Prostate gland (tissue), 2 donors: Measurements from ENCODE around the gene STARD9. TPM values are rescaled to one million over a fixed set of nuclear protein-coding genes. Genes with fewer than 3 reads are reported as not detected.
A peak's percentile ranks its signal among the peaks of the same experiment; 100 is the strongest.

Experiments used
- DNase-seq: peaks from one replicate; pipeline ENCODE4 v3.0.0-alpha.2; 2019; ENCODE audit warnings: low spot score
- H3K27ac ChIP-seq, 2 donors: fragments of 200-600 bp; sonication (generic); 2 replicates each; pipeline ENCODE4 v1.5.1; 2017 to 2019
- H3K27me3 ChIP-seq: fragments of 200-600 bp; sonication (generic); replicated peaks from 2 replicates; pipeline ENCODE4 v1.5.1; 2019; ENCODE audit not compliant: insufficient read depth
- H3K36me3 ChIP-seq, 2 donors: fragments of 200-600 bp; sonication (generic); 1 replicate in 1 of 2; 2 replicates in 1 of 2; pipeline versions ENCODE4 v1.5.1 to v1.8.1; 2017 to 2019
- H3K4me1 ChIP-seq: fragments of 200-600 bp; sonication (generic); replicated peaks from 2 replicates; pipeline ENCODE4 v1.5.1; 2019
- H3K4me3 ChIP-seq, 2 donors: fragments of 200-600 bp; sonication (generic); 2 replicates each; pipeline ENCODE4 v1.5.1; 2017 to 2019
- H3K9me3 ChIP-seq: fragments of 200-600 bp; sonication (generic); 2 replicates; pipeline ENCODE4 v1.5.1; 2017
- CTCF ChIP-seq, 4 experiments: fragments of 200-600 bp in 2 of 4; fragments of 450-650 bp in 2 of 4; sonication (generic) in 2 of 4; IDR thresholded peaks; 1 replicate in 3 of 4; 2 replicates in 1 of 4; pipeline ENCODE4 v1.5.1; 2016 to 2019; ENCODE audit warnings: antibody characterized with exemption in 4 of 4, mild to moderate bottlenecking in 2 of 4, moderate library complexity in 2 of 4
- POLR2A ChIP-seq: fragments of 450-650 bp; IDR thresholded peaks from one replicate; pipeline ENCODE4 v1.6.1; 2016; ENCODE audit warnings: antibody characterized with exemption, mild to moderate bottlenecking
- POLR2AphosphoS5 ChIP-seq: sonication (generic); formaldehyde crosslinking; IDR thresholded peaks from one replicate; pipeline ENCODE4 v1.6.1; 2017; ENCODE audit warnings: antibody characterized with exemption
- WGBS: methylation state at CpG from one replicate; pipeline ENCODE4 v1.1.5; 2018; 5-methylcytosine and 5-hydroxymethylcytosine counted together
- intact Hi-C: fragments of 100-400 bp; cut with DNase I; formaldehyde crosslinking; loops from one replicate; pipeline ENCODE4 v1.14.2; 2022
- total RNA-seq, 2 donors: library from RNA; depleted of rRNA; stranded (reverse); fragments of >200 nt; gene quantifications; one replicate each; pipeline ENCODE4 v1.1.0, GENCODE V29; 2016

The STARD9 gene
- total RNA-seq, 2 donors from 2014 or later: 2.6 to 45.8 TPM

GRCh38 chr15:42733027-42733426, 157.6 kb downstream of the STARD9 start:
- no peaks in the 10 kb centered on the region for H3K27me3 ChIP-seq
- 90% methylated on average over 11 of the region's 11 CpGs for WGBS
- H3K36me3 ChIP-seq: peaks cover 9 to 30% of the 10 kb centered on the region in 2 donors
- no peaks in the 10 kb centered on the region for H3K4me1 ChIP-seq
- H3K9me3 ChIP-seq: no peaks in the 10 kb centered on the region
- intact Hi-C loops: loop anchor here (10.0 kb wide), 1 partner anchor 192 kb away; the partner anchor contains the start of gene TTBK2
- no peak overlapping the region for H3K4me3 ChIP-seq
- no peak for DNase-seq
- no peak overlapping the region for H3K27ac ChIP-seq
- no peak for TF ChIP-seq POLR2A
- TF ChIP-seq CTCF (IDR thresholded peaks at IDR 0.05): no peak
- TF ChIP-seq POLR2AphosphoS5: no peak

- Histone ChIP-seq H3K27ac (no peak overlapping the region), H3K4me1 (no peaks in the 10 kb centered on the region), H3K4me3 (no peak overlapping the region), H3K27me3 (no peaks in the 10 kb centered on the region), H3K36me3 (peaks cover 9 to 27% of the 10 kb centered on the region in 2 donors), H3K9me3 (no peaks in the 10 kb centered on the region)
- no peak for DNase-seq
- WGBS: 92% methylated on average over 6 of the region's 6 CpGs
- intact Hi-C loops: loop anchor here (10.0 kb wide), 1 partner anchor 191 kb away; the partner anchor contains the start of gene TTBK2
- TF ChIP-seq POLR2A (no peak), POLR2AphosphoS5 (no peak), CTCF (IDR thresholded peaks at IDR 0.05) (no peak)
These were observed 158.8 kb downstream of the STARD9 start for GRCh38 chr15:42734076-42734672.

- H3K4me3 ChIP-seq: peak overlapping the region; percentile 87
- DNase-seq: no peak
- H3K27me3 ChIP-seq: no peaks in the 10 kb centered on the region
- WGBS: 80% methylated on average over 19 of the region's 19 CpGs
- intact Hi-C loops: loop anchor here (10.0 kb wide), 1 partner anchor 189 kb away; the partner anchor contains the start of gene TTBK2
- no peaks in the 10 kb centered on the region for H3K9me3 ChIP-seq
- TF ChIP-seq CTCF (IDR thresholded peaks at IDR 0.05): no peak
- TF ChIP-seq POLR2AphosphoS5: no peak
- no peak for TF ChIP-seq POLR2A
- no peaks in the 10 kb centered on the region for H3K4me1 ChIP-seq
- H3K27ac ChIP-seq: peak overlapping the region in 1 of 2 donors; percentile 84
- H3K36me3 ChIP-seq: peaks cover 9 to 18% of the 10 kb centered on the region in 2 donors
These were observed 160.2 kb downstream of the STARD9 start for GRCh38 chr15:42735382-42736165.

GRCh38 chr15:42736178-42736792, 160.9 kb downstream of the STARD9 start:
- Histone ChIP-seq H3K4me1 (no peaks in the 10 kb centered on the region), H3K36me3 (peaks cover 9 to 11% of the 10 kb centered on the region in 2 donors), H3K27ac (peak overlapping the region; percentile 84 to 89), H3K9me3 (no peaks in the 10 kb centered on the region), H3K4me3 (peak overlapping the region; percentile 87), H3K27me3 (no peaks in the 10 kb centered on the region)
- WGBS: 1% methylated on average over 45 of the region's 55 CpGs
- intact Hi-C loops: loop anchor here (10.0 kb wide), 1 partner anchor 189 kb away; the partner anchor contains the start of gene TTBK2
- DNase-seq: no peak
- no peak for TF ChIP-seq CTCF (IDR thresholded peaks at IDR 0.05)
- TF ChIP-seq POLR2AphosphoS5: no peak
- TF ChIP-seq POLR2A: no peak
